ENCODE data around the gene TIMM13. TPM values are rescaled to one million over a fixed set of nuclear protein-coding genes. Genes with fewer than 3 reads are reported as not detected.

The TIMM13 gene
- total and polyA plus RNA-seq, 9 of the 15 experiments (the other 6 are each of a cell fraction or from before 2014, with no cell fraction given), result 17.6 to 215 (median 71.8) TPM

DNA sequence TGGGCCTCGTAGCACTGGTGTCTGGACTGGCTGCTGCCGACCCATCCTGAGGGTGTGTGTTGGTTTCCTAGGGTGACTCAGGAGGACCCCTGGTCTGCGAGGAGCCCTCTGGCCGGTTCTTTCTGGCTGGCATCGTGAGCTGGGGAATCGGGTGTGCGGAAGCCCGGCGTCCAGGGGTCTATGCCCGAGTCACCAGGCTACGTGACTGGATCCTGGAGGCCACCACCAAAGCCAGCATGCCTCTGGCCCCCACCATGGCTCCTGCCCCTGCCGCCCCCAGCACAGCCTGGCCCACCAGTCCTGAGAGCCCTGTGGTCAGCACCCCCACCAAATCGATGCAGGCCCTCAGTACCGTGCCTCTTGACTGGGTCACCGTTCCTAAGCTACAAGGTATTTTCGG is 13.8 kb downstream of the TIMM13 start:
- peaks cover 0 to 4% of the 10 kb centered on the region in 2 experiments; a peak in 1 of 5 replicates for H3K27me3 ChIP-seq (ENCODE audit: control insufficient read depth in 2 of 2, insufficient read depth in 2 of 2, low read length in 2 of 2)
- BruUV-seq (replicated peaks), result no TSS peak
- ChIA-PET POLR2A (interaction anchor here (2.0 kb wide), 1 partner anchor 11 kb away, joined by 6 read pairs; no protein-coding TSS in a partner anchor), CTCF (ENCODE audit: low intra/inter-chr PET ratio) (no interaction called here)
- no peaks in the 10 kb centered on the region for H3K79me2 ChIP-seq (ENCODE audit: control insufficient read depth, insufficient read depth, low read length)
- DNase-seq (ENCODE audit: extremely low read depth in 1 of 4, low spot score in 3 of 4), result peak in 1 of 4 experiments; percentile 6
- H3K9ac ChIP-seq (ENCODE audit: insufficient read depth in 1 of 2, low read depth in 2 of 2, low read length in 2 of 2), result 0 out of 4 replicates have a peak overlapping the region, but pooled peaks of 1 of the 2 experiments have one; percentile 2
- H3K4me2 ChIP-seq (ENCODE audit: insufficient read depth, low read length), result no peak overlapping the region
- ATAC-seq, result no peak
- H3K4me1 ChIP-seq (replicated peaks in 1 of 2; ENCODE audit: control insufficient read depth in 2 of 2, insufficient read depth in 2 of 2, low read length in 2 of 2), result peaks cover 0 to 16% of the 10 kb centered on the region in 2 experiments; a peak in 2 of 5 replicates
- no peaks in the 10 kb centered on the region for H4K20me1 ChIP-seq (replicated peaks; ENCODE audit: control insufficient read depth, insufficient read depth, low read length)
- H3K9me3 ChIP-seq (replicated peaks; ENCODE audit: control insufficient read depth, insufficient read depth, low read depth, low read length), result no peaks in the 10 kb centered on the region; the same call in 1 of the 2 replicates
- FAIRE-seq, result no peak
- H3K4me3 ChIP-seq, result no peak overlapping the region
- intact Hi-C loops (cut with micrococcal nuclease) (no loop called here), in situ Hi-C loops (cut with MboI) (no loop called here)
- no peak overlapping the region for H3K27ac ChIP-seq (ENCODE audit: extremely low read depth, low read depth, low read length)
- no peak overlapping the region for H2AFZ ChIP-seq (ENCODE audit: low read depth, low read length)
- H3K36me3 ChIP-seq (ENCODE audit: control insufficient read depth, insufficient read depth, low read length), result peaks cover 23% of the 10 kb centered on the region; the same call in 1 of the 3 replicates
- H3K9me1 ChIP-seq (ENCODE audit: control insufficient read depth, insufficient read depth, low read length), result no peaks in the 10 kb centered on the region
- 54% methylated on average over 16 of the region's 16 CpGs for WGBS (ENCODE audit: insufficient coverage, low coverage, missing lambda C conversion rate)
- no peak for TF ChIP-seq NR4A1 (CRISPR knock-in tag; IDR thresholded peaks at IDR 0.05)
- TF ChIP-seq NR4A1 (tag; IDR thresholded peaks at IDR 0.05), result no peak
- TF ChIP-seq NEUROD1 (IDR thresholded peaks at IDR 0.05; ENCODE audit: borderline replicate concordance, low read depth, low read length, partially characterized antibody), result no peak
- no peak for TF ChIP-seq TARDBP (IDR thresholded peaks at IDR 0.05)
- TF ChIP-seq, protein P1, sequence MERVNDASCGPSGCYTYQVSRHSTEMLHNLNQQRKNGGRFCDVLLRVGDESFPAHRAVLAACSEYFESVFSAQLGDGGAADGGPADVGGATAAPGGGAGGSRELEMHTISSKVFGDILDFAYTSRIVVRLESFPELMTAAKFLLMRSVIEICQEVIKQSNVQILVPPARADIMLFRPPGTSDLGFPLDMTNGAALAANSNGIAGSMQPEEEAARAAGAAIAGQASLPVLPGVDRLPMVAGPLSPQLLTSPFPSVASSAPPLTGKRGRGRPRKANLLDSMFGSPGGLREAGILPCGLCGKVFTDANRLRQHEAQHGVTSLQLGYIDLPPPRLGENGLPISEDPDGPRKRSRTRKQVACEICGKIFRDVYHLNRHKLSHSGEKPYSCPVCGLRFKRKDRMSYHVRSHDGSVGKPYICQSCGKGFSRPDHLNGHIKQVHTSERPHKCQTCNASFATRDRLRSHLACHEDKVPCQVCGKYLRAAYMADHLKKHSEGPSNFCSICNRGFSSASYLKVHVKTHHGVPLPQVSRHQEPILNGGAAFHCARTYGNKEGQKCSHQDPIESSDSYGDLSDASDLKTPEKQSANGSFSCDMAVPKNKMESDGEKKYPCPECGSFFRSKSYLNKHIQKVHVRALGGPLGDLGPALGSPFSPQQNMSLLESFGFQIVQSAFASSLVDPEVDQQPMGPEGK (CRISPR knock-in tag; IDR thresholded peaks at IDR 0.05; ENCODE audit: borderline replicate concordance), result no peak
- no peak for TF ChIP-seq ELF2 (CRISPR knock-in tag; IDR thresholded peaks at IDR 0.05)
- no peak for TF ChIP-seq NRF1 (conservative IDR thresholded peaks at IDR 0.05 in 1 of 2, IDR thresholded peaks at IDR 0.05 in 1 of 2)
- TF ChIP-seq FOXM1 (IDR thresholded peaks at IDR 0.05; ENCODE audit: low read depth), result no peak
- TF ChIP-seq FOXM1 (CRISPR knock-in tag; IDR thresholded peaks at IDR 0.05; ENCODE audit: low read depth), result no peak
- no peak for TF ChIP-seq SRSF1 (IDR thresholded peaks at IDR 0.05; ENCODE audit: low read depth, low read length)
- no peak for TF ChIP-seq CCAR2 (IDR thresholded peaks at IDR 0.05; ENCODE audit: low read depth, low read length)
- no peak for TF ChIP-seq WHSC1 (IDR thresholded peaks at IDR 0.05; ENCODE audit: low read length)
- no peak for TF ChIP-seq ESRRA (IDR thresholded peaks at IDR 0.05; ENCODE audit: borderline replicate concordance, low read depth)
- no peak for TF ChIP-seq ZFX (CRISPR knock-in tag; IDR thresholded peaks at IDR 0.05)
- 0 out of 2 replicates have a peak, but pooled peaks have one; percentile 7 for TF ChIP-seq STAT5A (IDR thresholded peaks at IDR 0.05; ENCODE audit: borderline replicate concordance, low read length)
- no peak for TF ChIP-seq NELFE (IDR thresholded peaks at IDR 0.05; ENCODE audit: insufficient read depth, insufficient read length)
- no peak for TF ChIP-seq SIN3A (IDR thresholded peaks at IDR 0.05; ENCODE audit: borderline replicate concordance in 2 of 2, control insufficient read depth in 1 of 2, low read depth in 2 of 2, low read length in 2 of 2)
- TF ChIP-seq, protein P2, sequence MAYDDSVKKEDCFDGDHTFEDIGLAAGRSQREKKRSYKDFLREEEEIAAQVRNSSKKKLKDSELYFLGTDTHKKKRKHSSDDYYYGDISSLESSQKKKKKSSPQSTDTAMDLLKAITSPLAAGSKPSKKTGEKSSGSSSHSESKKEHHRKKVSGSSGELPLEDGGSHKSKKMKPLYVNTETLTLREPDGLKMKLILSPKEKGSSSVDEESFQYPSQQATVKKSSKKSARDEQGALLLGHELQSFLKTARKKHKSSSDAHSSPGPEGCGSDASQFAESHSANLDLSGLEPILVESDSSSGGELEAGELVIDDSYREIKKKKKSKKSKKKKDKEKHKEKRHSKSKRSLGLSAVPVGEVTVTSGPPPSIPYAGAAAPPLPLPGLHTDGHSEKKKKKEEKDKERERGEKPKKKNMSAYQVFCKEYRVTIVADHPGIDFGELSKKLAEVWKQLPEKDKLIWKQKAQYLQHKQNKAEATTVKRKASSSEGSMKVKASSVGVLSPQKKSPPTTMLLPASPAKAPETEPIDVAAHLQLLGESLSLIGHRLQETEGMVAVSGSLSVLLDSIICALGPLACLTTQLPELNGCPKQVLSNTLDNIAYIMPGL (CRISPR knock-in tag; IDR thresholded peaks at IDR 0.05), result no peak
- TF ChIP-seq POLR2G (IDR thresholded peaks at IDR 0.05; ENCODE audit: low read depth, low read length), result peak; percentile 77
- no peak for TF ChIP-seq PCBP1 (IDR thresholded peaks at IDR 0.05; ENCODE audit: low read depth, low read length, poor library complexity, severe bottlenecking)
- TF ChIP-seq RBM22 (IDR thresholded peaks at IDR 0.05; ENCODE audit: low read depth, low read length, poor library complexity, severe bottlenecking), result peak; percentile 58

All from K562 (cell line).